ENCODE results near the gene BTNL9.

- TF ChIP-seq POLR2AphosphoS5 (IDR thresholded peaks at IDR 0.05) (no peak), CTCF (IDR thresholded peaks at IDR 0.05) (no peak)
Measured at GRCh38 chr5:181060924-181061323, 20.9 kb downstream of the BTNL9 start.

All from upper lobe of left lung (tissue), 4 donors.